Esophagus squamous epithelium (tissue), 4 donors: ENCODE measurements around the gene CACHD1.

Source experiments
- POLR2A ChIP-seq, 4 donors: fragments of 450-650 bp; IDR thresholded peaks; one replicate each; pipeline ENCODE4 v1.6.1; 2017; ENCODE audit warnings: antibody characterized with exemption in 4 of 4, mild to moderate bottlenecking in 4 of 4, moderate library complexity in 3 of 4
- TF ChIP-seq, protein P1 (sequence below), 6 experiments: fragments of 450-650 bp in 4 of 6; fragments of 200-600 bp in 2 of 6; sonication (generic) in 2 of 6; IDR thresholded peaks; one replicate each; pipeline ENCODE4 v1.5.1; 2016 to 2019; ENCODE audit warnings: antibody characterized with exemption in 6 of 6, mild to moderate bottlenecking in 4 of 6, moderate library complexity in 4 of 6

- TF ChIP-seq, protein P1, sequence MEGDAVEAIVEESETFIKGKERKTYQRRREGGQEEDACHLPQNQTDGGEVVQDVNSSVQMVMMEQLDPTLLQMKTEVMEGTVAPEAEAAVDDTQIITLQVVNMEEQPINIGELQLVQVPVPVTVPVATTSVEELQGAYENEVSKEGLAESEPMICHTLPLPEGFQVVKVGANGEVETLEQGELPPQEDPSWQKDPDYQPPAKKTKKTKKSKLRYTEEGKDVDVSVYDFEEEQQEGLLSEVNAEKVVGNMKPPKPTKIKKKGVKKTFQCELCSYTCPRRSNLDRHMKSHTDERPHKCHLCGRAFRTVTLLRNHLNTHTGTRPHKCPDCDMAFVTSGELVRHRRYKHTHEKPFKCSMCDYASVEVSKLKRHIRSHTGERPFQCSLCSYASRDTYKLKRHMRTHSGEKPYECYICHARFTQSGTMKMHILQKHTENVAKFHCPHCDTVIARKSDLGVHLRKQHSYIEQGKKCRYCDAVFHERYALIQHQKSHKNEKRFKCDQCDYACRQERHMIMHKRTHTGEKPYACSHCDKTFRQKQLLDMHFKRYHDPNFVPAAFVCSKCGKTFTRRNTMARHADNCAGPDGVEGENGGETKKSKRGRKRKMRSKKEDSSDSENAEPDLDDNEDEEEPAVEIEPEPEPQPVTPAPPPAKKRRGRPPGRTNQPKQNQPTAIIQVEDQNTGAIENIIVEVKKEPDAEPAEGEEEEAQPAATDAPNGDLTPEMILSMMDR (IDR thresholded peaks at IDR 0.05): no peak
- TF ChIP-seq POLR2A (IDR thresholded peaks at IDR 0.05): no peak
These were observed 43.6 kb downstream of the CACHD1 start for GRCh38 chr1:64513545-64513944.
